ENCODE data around the gene APOB. TPM values are rescaled to one million over a fixed set of nuclear protein-coding genes. Genes with fewer than 3 reads are reported as not detected.

The APOB gene
- total and polyA plus RNA-seq, 10 of the 15 experiments (the other 5 are each of a cell fraction or from before 2014, with no cell fraction given) = 1.4 TPM; not detected in 9

DNA sequence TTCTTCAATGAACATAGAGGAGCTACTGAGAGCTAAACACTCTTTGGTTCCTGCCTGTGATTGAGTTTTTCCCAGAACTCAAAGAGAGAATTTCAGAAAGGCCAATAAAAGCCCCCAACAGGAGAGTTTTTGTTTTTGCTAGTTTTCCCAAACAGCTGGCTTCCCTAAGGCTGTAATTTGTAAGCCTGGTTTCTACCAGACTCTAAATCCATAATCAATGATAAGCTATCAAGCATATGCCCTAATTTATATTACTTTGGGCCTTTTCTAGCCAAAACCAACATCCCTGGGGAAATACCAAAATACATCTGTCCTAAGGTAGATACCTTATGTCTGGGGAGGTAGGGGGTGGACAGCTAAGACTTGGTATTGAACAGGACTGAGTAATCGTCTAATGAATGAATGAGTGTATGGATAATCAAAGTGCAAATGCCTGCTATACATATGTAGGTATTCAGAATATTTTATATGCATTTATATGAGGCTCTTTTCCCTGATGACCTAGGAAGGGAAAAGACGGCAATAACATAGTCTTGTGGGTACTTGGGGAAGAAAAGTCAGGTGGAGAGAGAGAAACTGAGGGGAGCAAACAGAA, 26.0 kb upstream of the APOB start:
- H3K4me1 ChIP-seq (ENCODE audit: control insufficient read depth, insufficient read depth, low read length) = no peaks in the 10 kb centered on the region
- no peaks in the 10 kb centered on the region for H4K20me1 ChIP-seq (ENCODE audit: control insufficient read depth, insufficient read depth)
- no peak overlapping the region for H3K4me3 ChIP-seq
- H3K27me3 ChIP-seq (replicated peaks in 1 of 2; ENCODE audit: control insufficient read depth in 2 of 2, insufficient read depth in 2 of 2, low read length in 1 of 2) = no peaks in the 10 kb centered on the region
- BruUV-seq (replicated peaks) = no TSS peak
- ATAC-seq (no peak), FAIRE-seq (no peak), DNase-seq (ENCODE audit: low read depth, low spot score) (no peak)
- no peak overlapping the region for H3K27ac ChIP-seq (ENCODE audit: control insufficient read depth, insufficient read depth)
- intact Hi-C loops (cut with micrococcal nuclease; ENCODE audit: unreplicated experiment) (no loop called here), in situ Hi-C loops (cut with MboI) (no loop called here)
- SMC1A ChIA-PET (ENCODE audit: uncharacterized antibody, unreplicated experiment) = no interaction called here
- POLR2A ChIA-PET = no interaction called here
- RAD21 ChIA-PET (ENCODE audit: unreplicated experiment) = no interaction called here
- H3K36me3 ChIP-seq (ENCODE audit: control insufficient read depth in 2 of 2, insufficient read depth in 2 of 2, low read length in 1 of 2) = no peaks in the 10 kb centered on the region
- 0% methylated on average over 2 of the region's 2 CpGs for WGBS (ENCODE audit: insufficient coverage, insufficient replicate concordance, low lambda C conversion rate, missing lambda C conversion rate)
- no peak overlapping the region for H2AFZ ChIP-seq (ENCODE audit: control insufficient read depth, low read depth, low read length)
- no peak overlapping the region for H3K9ac ChIP-seq (ENCODE audit: control insufficient read depth, insufficient read depth, low read length)
- no peak overlapping the region for H3K4me2 ChIP-seq (ENCODE audit: control insufficient read depth, insufficient read depth)
- CTCF ChIA-PET = no interaction called here
- no peaks in the 10 kb centered on the region for H3K79me2 ChIP-seq (ENCODE audit: control insufficient read depth, insufficient read depth, low read length)
- H3K9me3 ChIP-seq (replicated peaks; ENCODE audit: control insufficient read depth, insufficient read depth, low read length) = no peaks in the 10 kb centered on the region
- TF ChIP-seq SREBF1 (IDR thresholded peaks at IDR 0.05; ENCODE audit: low read length) (no peak), CHD2 (IDR thresholded peaks at IDR 0.05; ENCODE audit: borderline replicate concordance, low read depth, low read length) (no peak), MTA3 (IDR thresholded peaks at IDR 0.05; ENCODE audit: borderline replicate concordance, low read length) (no peak), KDM1A (IDR thresholded peaks at IDR 0.05; ENCODE audit: borderline replicate concordance) (no peak), NR2C2 (IDR thresholded peaks at IDR 0.05; ENCODE audit: borderline replicate concordance, control insufficient read depth, insufficient read length, low read depth) (no peak), EGR1 (IDR thresholded peaks at IDR 0.05; ENCODE audit: borderline replicate concordance in 1 of 2, low read depth in 2 of 2, low read length in 2 of 2) (no peak), TAF1 (IDR thresholded peaks at IDR 0.05; ENCODE audit: borderline replicate concordance, low read depth, low read length) (no peak), ZNF207 (IDR thresholded peaks at IDR 0.05; ENCODE audit: borderline replicate concordance) (no peak), ASH2L (IDR thresholded peaks at IDR 0.05; ENCODE audit: borderline replicate concordance, low read depth) (no peak), ELK1 (IDR thresholded peaks at IDR 0.05; ENCODE audit: low read depth, low read length) (no peak), TCF7 (IDR thresholded peaks at IDR 0.05; ENCODE audit: borderline replicate concordance) (no peak), STAT1 (conservative IDR thresholded peaks at IDR 0.05) (no peak), CUX1 (IDR thresholded peaks at IDR 0.05; ENCODE audit: insufficient replicate concordance, low read depth, low read length) (no peak), KAT2A (conservative IDR thresholded peaks at IDR 0.05; ENCODE audit: control insufficient read depth, low read depth, low read length) (no peak), CBX5 (IDR thresholded peaks at IDR 0.05; ENCODE audit: low read depth) (no peak), RELB (IDR thresholded peaks at IDR 0.05; ENCODE audit: low read depth) (no peak), BHLHE40 (IDR thresholded peaks at IDR 0.05; ENCODE audit: borderline replicate concordance in 1 of 2, low read depth in 2 of 2, low read length in 1 of 2) (no peak)
